Progenitor cell of endocrine pancreas (in vitro differentiated cells): Measurements from ENCODE around the gene SEC16A. TPM values are rescaled to one million over a fixed set of nuclear protein-coding genes. Genes with fewer than 3 reads are reported as not detected.
A peak's percentile ranks its signal among the peaks of the same experiment; 100 is the strongest.

Experiments
- DNase-seq: peaks from one replicate; pipeline ENCODE4 v3.0.0; 2021; ENCODE audit warnings: low spot score; ENCODE audit not compliant: unreplicated experiment
- H3K27ac Mint-ChIP-seq: 2 replicates; pipeline ENCODE4 v1.8.0; 2021; ENCODE audit warnings: mild to moderate bottlenecking, moderate library complexity, mixed read lengths
- H3K27me3 Mint-ChIP-seq: 2 replicates; pipeline ENCODE4 v1.8.0; 2021; ENCODE audit warnings: mixed read lengths
- H3K36me3 Mint-ChIP-seq: 2 replicates; pipeline ENCODE4 v1.8.0; 2022; ENCODE audit warnings: mixed read lengths; ENCODE audit not compliant: insufficient read depth
- H3K4me1 Mint-ChIP-seq: 2 replicates; pipeline ENCODE4 v1.8.0; 2021; ENCODE audit warnings: low read depth, mixed read lengths
- H3K4me3 Mint-ChIP-seq: 2 replicates; pipeline ENCODE4 v1.8.0; 2021; ENCODE audit warnings: low read depth, mild to moderate bottlenecking, moderate library complexity, mixed read lengths
- H3K9me3 Mint-ChIP-seq: 2 replicates; pipeline ENCODE4 v1.8.0; 2021; ENCODE audit warnings: low read depth, mixed read lengths
- total RNA-seq: library from RNA; stranded (reverse); gene quantifications from 2 replicates; pipeline ENCODE4 v1.2.1, GENCODE V29; 2021
- TF ChIP-seq, protein P1 (sequence below): fragments of 200-600 bp; sonication (generic); IDR thresholded peaks from one replicate; pipeline ENCODE4 v1.5.0; 2021; ENCODE audit warnings: antibody characterized with exemption, mild to moderate bottlenecking; ENCODE audit not compliant: unreplicated experiment

Gene SEC16A
- total RNA-seq, 1 donor from 2014 or later: 76.1 TPM

DNA sequence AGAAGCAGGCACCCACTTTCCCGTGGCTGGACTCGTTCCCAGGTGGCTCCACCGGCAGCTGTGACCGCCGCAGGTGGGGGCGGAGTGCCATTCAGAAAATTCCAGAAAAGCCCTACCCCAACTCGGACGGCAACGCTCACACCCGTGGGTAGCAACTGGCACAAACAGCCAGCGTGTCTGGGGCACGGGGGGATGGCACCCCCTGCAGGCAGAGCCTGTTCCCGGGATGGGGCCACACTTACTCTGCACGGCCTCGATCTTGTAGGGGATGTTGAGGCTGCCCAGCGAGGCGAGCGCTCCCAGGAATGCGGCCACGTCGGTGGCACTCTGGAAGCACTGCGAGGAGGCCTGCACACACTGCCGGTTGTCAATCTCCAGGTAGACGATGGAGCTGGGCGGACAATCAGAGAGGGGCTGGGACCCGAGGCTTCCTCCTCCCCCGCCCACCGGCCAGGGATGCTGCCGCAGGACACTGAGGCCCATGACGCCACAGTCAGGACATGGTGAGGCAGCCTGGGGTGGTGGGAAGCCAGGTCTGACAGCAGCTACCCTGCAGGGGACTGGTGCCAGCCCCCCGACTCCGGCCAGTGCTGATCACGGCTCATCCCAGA, 20.2 kb upstream of the SEC16A start:
- H3K27ac Mint-ChIP-seq: no peak overlapping the region
- H3K9me3 Mint-ChIP-seq: no peaks in the 10 kb centered on the region
- DNase-seq: no peak
- TF ChIP-seq, protein P1, sequence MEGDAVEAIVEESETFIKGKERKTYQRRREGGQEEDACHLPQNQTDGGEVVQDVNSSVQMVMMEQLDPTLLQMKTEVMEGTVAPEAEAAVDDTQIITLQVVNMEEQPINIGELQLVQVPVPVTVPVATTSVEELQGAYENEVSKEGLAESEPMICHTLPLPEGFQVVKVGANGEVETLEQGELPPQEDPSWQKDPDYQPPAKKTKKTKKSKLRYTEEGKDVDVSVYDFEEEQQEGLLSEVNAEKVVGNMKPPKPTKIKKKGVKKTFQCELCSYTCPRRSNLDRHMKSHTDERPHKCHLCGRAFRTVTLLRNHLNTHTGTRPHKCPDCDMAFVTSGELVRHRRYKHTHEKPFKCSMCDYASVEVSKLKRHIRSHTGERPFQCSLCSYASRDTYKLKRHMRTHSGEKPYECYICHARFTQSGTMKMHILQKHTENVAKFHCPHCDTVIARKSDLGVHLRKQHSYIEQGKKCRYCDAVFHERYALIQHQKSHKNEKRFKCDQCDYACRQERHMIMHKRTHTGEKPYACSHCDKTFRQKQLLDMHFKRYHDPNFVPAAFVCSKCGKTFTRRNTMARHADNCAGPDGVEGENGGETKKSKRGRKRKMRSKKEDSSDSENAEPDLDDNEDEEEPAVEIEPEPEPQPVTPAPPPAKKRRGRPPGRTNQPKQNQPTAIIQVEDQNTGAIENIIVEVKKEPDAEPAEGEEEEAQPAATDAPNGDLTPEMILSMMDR: no peak
- H3K27me3 Mint-ChIP-seq: no peaks in the 10 kb centered on the region
- H3K4me1 Mint-ChIP-seq: no peaks in the 10 kb centered on the region
- H3K36me3 Mint-ChIP-seq: peaks cover 8% of the 10 kb centered on the region
- H3K4me3 Mint-ChIP-seq: no peak overlapping the region

DNA sequence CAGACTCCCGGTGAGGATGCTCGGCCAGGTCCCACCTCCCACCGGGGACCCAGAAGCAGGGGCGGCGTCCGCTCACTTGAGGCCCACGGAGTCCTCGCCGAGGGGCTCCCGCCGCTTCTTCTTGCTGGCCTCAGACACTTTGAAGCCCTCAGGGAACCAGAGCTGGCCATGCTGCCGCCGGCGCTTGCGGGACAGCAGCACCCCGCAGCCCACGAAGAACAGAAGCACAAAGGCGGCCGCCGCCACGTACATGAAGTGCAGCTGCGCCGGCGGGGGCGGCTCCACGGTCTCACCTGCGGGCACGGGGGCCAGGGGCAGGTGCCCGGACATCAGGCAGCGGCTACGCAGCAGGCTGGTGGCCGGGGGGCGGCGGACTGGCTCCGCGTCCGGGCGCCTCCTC, 19.4 kb upstream of the SEC16A start:
- Mint-ChIP-seq H3K9me3 (no peaks in the 10 kb centered on the region), H3K36me3 (peaks cover 8% of the 10 kb centered on the region), H3K4me3 (no peak overlapping the region), H3K4me1 (no peaks in the 10 kb centered on the region), H3K27ac (no peak overlapping the region), H3K27me3 (no peaks in the 10 kb centered on the region)
- no peak for DNase-seq
- TF ChIP-seq, protein P1: no peak

DNA sequence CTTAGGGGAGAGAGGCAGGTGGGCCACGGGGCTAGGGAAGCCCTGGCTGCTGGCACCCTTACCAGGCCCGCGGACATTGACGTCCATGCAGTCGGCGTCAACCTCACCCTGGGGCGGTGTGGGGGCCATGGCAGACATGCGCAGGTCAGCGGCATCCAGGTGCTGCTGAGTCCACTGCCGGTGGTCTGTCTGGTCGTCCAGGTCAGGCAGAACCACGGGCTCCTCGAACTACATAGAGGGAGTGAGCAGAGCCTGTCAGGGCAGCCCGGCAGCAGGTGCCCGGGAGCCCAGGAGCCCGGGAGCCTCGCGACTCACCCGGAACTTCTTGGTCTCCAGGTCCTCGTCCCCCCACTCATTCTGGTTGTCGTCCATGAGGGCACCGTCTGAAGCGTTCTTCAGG, 18.8 kb upstream of the SEC16A start:
- H3K4me3 Mint-ChIP-seq: no peak overlapping the region
- H3K36me3 Mint-ChIP-seq: peaks cover 8% of the 10 kb centered on the region
- H3K9me3 Mint-ChIP-seq: no peaks in the 10 kb centered on the region
- peak overlapping the region; percentile 13 for H3K27ac Mint-ChIP-seq
- no peak for DNase-seq
- no peaks in the 10 kb centered on the region for H3K27me3 Mint-ChIP-seq
- no peaks in the 10 kb centered on the region for H3K4me1 Mint-ChIP-seq
- TF ChIP-seq, protein P1: no peak

DNA sequence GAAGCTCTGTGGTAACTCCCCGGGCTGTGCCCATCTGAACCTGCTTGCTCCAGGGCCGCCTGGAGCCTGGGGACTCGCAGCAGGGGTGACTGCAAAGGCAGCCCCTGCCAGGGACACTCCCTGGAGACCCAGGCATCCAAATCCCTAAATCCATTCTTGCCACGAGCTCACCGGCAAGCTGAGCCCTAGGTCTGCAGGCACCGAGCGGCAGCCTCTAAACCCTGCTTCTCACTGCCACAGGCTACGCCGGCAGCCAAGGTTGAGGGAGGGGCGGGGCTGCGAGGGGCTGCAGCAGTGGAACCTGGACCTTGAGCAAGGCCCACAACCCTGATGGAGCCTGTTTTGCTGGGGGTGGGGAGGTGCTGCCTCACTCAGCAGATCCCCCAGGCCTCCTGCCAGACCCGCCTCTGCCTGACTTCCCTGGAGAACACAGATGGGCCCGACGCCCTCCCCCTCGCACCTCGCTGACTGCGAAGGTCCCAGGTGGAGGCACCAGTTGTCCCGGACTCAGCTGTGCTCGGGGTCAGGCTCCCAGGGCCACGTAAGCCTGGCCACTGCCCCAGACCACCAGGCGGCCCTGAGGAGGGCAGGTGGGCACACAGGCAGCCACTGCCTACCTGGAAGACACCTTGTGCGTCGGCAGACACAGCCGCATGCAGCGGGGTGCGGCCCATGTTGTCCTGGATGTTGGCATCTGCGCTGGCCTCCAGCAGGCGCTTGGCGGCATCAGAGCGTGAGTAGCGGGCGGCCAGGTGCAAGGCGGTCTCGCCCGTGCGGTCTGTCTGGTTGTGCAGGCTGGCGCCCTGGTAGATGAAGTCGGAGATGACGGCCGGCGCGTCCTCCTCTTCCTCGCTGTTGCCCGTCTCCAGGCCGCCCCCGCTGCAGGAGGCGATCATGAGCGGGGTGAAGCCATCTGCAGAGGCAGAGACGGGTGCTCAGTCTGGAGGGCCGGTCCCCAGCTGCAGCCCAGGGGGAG, 17.4 kb upstream of the SEC16A start:
- peaks cover 11% of the 10 kb centered on the region for H3K36me3 Mint-ChIP-seq
- H3K4me3 Mint-ChIP-seq: no peak overlapping the region
- H3K27ac Mint-ChIP-seq: no peak overlapping the region
- TF ChIP-seq, protein P1: no peak
- DNase-seq: no peak
- H3K9me3 Mint-ChIP-seq: no peaks in the 10 kb centered on the region
- no peaks in the 10 kb centered on the region for H3K27me3 Mint-ChIP-seq
- H3K4me1 Mint-ChIP-seq: no peaks in the 10 kb centered on the region

DNA sequence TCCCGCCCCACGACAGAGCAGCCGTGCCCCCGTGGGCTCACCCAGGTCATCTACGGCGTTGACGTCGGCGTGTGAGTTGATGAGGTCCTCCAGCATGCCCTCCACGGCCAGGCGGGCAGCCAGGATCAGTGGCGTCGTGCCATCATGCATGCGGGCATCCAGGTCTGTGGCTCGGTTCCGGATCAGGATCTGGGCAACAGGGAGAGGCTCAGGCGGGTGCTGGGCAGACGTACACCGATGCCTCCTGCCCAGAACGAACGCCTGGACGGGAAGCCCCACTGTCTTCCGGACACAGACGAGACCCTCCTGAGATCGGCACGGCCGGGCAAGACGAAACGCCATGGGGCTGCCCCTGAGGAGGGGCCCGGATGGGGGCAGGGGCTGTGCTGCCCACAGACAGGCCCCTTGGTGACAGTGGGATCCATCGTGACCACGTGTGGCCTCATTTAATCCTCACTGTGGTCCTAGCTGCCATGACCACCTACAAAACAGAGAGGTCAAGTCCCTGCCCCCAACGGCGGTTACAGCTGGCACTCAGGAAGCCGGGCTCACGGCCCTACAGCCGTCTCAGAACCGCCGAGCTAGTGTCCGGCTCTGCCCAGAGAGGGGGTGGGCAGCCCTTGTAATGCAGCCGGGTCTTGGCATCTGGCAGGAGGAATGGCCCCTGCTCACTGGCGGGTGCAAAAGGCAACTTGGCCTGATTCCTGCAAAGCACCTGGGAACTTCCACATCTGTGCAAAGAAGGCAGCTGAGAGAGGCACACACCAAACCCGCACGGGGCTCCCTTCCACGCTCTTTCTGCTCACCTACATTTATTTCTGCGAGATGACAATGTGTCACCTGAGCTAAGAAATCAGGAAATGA, 16.5 kb upstream of the SEC16A start:
- Mint-ChIP-seq H3K27ac (no peak overlapping the region), H3K4me3 (no peak overlapping the region), H3K36me3 (peaks cover 11% of the 10 kb centered on the region), H3K9me3 (no peaks in the 10 kb centered on the region), H3K4me1 (no peaks in the 10 kb centered on the region), H3K27me3 (no peaks in the 10 kb centered on the region)
- TF ChIP-seq, protein P1: no peak
- DNase-seq: no peak
